Measurements from ENCODE around the gene ZDHHC19.

Gene ZDHHC19

GRCh38 chr3:196225763-196226364 lies 14.7 kb upstream of the ZDHHC19 start:
- no peak overlapping the region for H3K4me3 ChIP-seq (ENCODE audit: low read depth, low read length)
- in situ Hi-C loops (cut with HindIII; ENCODE audit: low sequenced_read_pairs): no loop called here
- no peak for TF ChIP-seq CTCF (IDR thresholded peaks at IDR 0.05; ENCODE audit: low read depth, low read length)
- no peak for DNase-seq (ENCODE audit: low read depth, low spot score)

GRCh38 chr3:196225086-196225485 lies 13.9 kb upstream of the ZDHHC19 start:
- no peak for DNase-seq (ENCODE audit: low read depth, low spot score)
- no peak for TF ChIP-seq CTCF (IDR thresholded peaks at IDR 0.05; ENCODE audit: low read depth, low read length)
- in situ Hi-C loops (cut with HindIII; ENCODE audit: low sequenced_read_pairs): no loop called here
- no peak overlapping the region for H3K4me3 ChIP-seq (ENCODE audit: low read depth, low read length)

GRCh38 chr3:196222876-196223595 lies 11.8 kb upstream of the ZDHHC19 start:
- no peak for DNase-seq (ENCODE audit: low read depth, low spot score)
- no peak overlapping the region for H3K4me3 ChIP-seq (ENCODE audit: low read depth, low read length)
- TF ChIP-seq CTCF (IDR thresholded peaks at IDR 0.05; ENCODE audit: low read depth, low read length): no peak
- in situ Hi-C loops (cut with HindIII; ENCODE audit: low sequenced_read_pairs): no loop called here

- in situ Hi-C loops (cut with HindIII; ENCODE audit: low sequenced_read_pairs): no loop called here
Observed at GRCh38 chr3:196220991-196221390, 9.8 kb upstream of the ZDHHC19 start.

GRCh38 chr3:196220587-196220986 lies 9.4 kb upstream of the ZDHHC19 start:
- no peak for TF ChIP-seq CTCF (IDR thresholded peaks at IDR 0.05; ENCODE audit: low read depth, low read length)
- DNase-seq (ENCODE audit: low read depth, low spot score): no peak
- H3K4me3 ChIP-seq (ENCODE audit: low read depth, low read length): no peak overlapping the region
- in situ Hi-C loops (cut with HindIII; ENCODE audit: low sequenced_read_pairs): no loop called here

More at GRCh38 chr3:196220991-196221390, 9.8 kb upstream of the ZDHHC19 start:
- H3K4me3 ChIP-seq (ENCODE audit: low read depth, low read length): no peak overlapping the region
- DNase-seq (ENCODE audit: low read depth, low spot score): no peak
- TF ChIP-seq CTCF (IDR thresholded peaks at IDR 0.05; ENCODE audit: low read depth, low read length): no peak

GRCh38 chr3:196219970-196220311 lies 8.7 kb upstream of the ZDHHC19 start:
- in situ Hi-C loops (cut with HindIII; ENCODE audit: low sequenced_read_pairs): no loop called here
- DNase-seq (ENCODE audit: low read depth, low spot score): no peak
- TF ChIP-seq CTCF (IDR thresholded peaks at IDR 0.05; ENCODE audit: low read depth, low read length): no peak
- no peak overlapping the region for H3K4me3 ChIP-seq (ENCODE audit: low read depth, low read length)

Measured in astrocyte of the spinal cord (primary cell).